ENCODE data around the gene CRY2.

Gene CRY2

DNA sequence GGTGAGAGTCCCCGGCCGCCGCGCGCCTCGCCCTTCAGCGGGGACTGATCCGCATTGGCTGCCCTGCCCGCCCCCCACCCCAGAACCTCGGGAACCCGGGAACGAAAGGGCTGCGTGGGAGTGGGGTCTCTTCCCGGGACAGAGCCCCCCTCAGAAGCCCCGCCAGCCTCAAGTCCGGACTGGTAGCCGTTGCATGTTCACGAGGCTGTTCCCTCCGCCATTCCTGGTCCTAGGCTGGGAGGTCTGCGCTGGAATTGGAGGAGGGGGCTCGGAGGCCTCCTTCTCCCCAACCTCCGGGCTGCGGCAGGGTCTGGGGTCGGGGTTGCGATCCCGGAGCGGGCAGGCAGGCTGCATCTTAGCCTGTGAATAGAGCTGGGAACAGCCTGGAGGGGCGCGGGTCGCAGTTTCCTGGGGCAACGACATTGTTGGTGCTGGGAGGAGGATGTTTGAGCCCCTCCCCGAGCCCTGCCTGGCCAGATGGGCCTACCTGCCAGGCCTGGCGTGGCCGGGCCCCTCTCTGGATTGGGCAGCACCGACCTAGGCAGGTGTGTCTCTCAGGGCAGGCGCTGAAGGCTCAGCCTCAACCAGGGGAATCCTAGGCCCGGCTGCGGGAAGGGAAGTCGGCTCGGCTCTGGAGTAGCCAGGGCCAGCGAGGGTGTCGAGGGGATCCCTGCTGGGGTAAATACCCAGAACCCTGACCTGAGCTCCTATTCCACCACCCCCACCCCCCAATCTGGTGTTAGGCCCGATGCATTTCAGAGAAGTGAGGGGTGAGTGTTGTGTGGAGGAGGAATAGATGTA is 38.8 kb downstream of the CRY2 start:
- H3K4me3 ChIP-seq (ENCODE audit: low read depth, low read length): peak overlapping the region; percentile 27
- TF ChIP-seq, protein P1, sequence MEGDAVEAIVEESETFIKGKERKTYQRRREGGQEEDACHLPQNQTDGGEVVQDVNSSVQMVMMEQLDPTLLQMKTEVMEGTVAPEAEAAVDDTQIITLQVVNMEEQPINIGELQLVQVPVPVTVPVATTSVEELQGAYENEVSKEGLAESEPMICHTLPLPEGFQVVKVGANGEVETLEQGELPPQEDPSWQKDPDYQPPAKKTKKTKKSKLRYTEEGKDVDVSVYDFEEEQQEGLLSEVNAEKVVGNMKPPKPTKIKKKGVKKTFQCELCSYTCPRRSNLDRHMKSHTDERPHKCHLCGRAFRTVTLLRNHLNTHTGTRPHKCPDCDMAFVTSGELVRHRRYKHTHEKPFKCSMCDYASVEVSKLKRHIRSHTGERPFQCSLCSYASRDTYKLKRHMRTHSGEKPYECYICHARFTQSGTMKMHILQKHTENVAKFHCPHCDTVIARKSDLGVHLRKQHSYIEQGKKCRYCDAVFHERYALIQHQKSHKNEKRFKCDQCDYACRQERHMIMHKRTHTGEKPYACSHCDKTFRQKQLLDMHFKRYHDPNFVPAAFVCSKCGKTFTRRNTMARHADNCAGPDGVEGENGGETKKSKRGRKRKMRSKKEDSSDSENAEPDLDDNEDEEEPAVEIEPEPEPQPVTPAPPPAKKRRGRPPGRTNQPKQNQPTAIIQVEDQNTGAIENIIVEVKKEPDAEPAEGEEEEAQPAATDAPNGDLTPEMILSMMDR (IDR thresholded peaks at IDR 0.05; ENCODE audit: borderline replicate concordance, insufficient read depth, low read depth, low read length): no peak

DNA sequence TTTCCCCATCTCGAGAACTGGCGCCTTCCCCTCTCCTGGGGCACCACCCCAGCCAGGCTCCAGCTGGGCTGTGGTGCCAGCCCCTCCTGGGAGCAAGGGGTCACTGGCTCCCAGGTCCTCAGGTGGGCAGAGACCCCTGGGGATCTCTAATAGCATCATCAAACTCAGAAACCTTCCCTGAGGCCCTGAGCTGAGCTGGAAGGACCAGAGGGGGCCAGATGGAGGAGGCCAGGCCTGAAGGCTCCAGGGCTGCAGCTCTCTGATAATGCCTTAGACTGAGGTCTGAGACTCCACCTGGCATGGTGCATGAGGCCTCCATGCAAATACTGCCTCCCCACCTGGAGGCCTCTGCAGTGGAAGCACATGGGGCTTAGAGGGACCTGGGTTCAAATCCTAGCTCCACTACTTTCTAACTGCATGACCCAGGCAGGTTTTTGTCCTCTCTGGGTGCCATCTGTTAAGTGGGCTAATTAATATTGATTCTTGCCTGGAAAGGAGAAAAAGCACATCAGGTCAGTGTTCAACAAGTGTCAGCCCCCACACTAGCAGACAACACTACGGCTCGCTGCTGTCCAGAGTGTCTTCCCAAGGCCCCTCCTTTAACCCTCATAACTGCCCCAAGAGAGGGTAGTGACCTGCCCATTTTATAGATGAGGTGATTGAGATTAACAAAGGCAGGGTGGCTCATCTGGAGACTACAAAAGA is 39.7 kb downstream of the CRY2 start:
- H3K4me3 ChIP-seq (ENCODE audit: low read depth, low read length): no peak overlapping the region
- TF ChIP-seq, protein P1 (IDR thresholded peaks at IDR 0.05; ENCODE audit: borderline replicate concordance, insufficient read depth, low read depth, low read length): no peak

DNA sequence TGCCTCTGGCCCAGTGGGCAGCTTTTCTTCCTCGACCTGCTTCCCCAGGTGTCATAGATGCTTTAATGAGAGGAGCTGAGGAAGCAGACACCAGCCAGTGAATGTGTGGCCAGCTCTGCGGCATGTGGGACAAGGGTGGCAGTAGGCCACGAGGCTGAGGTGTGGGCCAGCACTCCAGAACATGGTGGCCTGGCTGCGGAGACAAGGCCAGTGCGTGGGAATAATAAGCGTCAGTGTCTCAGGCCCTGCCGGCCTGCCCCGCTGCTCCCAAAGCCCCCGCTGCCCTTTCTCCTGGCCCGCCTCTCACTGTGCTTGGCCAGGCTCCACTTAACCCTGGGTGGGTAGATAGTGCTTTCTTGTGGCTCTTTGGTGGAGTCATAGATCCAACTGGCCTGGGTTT is 40.3 kb downstream of the CRY2 start:
- TF ChIP-seq, protein P1 (IDR thresholded peaks at IDR 0.05; ENCODE audit: borderline replicate concordance, insufficient read depth, low read depth, low read length): no peak
- no peak overlapping the region for H3K4me3 ChIP-seq (ENCODE audit: low read depth, low read length)

DNA sequence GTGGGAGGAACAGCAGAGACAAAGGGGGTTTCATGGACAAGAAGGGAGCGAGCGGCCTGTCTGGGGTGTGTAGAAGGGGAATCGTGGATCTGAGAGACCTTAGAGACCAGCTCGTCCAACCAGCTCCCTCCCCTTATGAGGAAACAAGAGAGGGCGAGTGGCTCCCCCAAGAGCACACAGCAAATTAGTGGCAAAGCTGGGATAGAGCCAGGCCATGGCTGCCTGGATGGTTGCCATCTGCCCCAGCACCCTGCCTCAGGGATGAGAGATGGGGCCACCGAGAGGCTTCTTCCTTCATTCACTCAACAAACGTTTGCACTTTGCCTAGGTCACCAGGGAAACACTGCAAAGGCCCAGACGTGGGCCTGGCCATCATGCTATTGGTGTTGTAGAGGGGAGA is 42.3 kb downstream of the CRY2 start:
- no peak overlapping the region for H3K4me3 ChIP-seq (ENCODE audit: low read depth, low read length)
- TF ChIP-seq, protein P1 (IDR thresholded peaks at IDR 0.05; ENCODE audit: borderline replicate concordance, insufficient read depth, low read depth, low read length): no peak

DNA sequence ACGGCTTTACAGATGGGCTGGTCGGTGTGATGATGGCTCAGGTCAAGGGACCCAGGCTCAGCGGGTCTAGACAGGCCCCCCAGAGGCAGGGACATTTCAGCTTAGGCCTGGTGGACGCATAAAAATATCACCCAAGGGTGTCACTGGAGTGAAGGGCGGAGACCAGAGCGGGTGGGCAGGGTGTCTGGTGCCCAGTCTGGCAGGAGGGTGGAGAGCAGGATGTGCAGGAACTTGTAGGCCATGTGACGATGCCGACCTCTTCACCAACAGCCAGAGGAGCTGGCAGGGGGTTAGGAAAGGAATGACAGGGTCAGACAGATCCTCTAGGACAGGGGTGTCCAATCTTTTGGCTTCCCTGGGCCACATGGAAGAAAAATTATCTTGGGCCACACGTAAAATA is 42.7 kb downstream of the CRY2 start:
- TF ChIP-seq, protein P1 (IDR thresholded peaks at IDR 0.05; ENCODE audit: borderline replicate concordance, insufficient read depth, low read depth, low read length): no peak
- H3K4me3 ChIP-seq (ENCODE audit: low read depth, low read length): no peak overlapping the region

DNA sequence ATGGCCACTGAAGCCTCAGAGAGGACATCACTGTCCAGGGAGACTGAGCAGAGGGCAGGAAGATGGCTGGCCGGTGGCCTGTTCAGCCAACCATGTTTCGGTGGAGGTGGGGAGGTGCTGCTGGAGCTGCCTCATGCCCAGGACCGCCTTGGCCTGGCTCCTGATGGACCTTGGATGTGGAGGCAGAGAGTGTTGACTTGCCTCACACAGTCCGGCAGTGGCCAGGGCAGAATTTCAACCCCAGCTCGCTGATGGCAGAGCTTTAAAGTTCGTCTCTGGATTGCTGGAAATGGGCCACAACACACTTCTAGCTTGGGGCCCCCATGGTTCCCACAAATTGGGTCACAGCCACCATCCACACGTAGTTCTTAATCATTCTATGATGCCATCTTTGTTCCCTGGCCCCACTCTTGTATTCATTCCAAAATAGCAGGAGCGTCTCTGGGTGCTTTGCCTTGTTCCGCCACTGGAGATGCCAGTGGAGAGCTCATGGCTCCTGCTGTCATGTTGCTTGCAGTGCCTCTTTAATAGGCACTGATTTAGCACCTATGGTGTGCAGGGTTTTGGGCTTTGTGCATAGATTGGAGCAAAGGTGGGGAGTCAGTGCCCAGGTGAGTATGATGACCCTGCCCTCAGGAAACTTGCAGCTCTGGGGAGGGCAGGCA is 43.7 kb downstream of the CRY2 start:
- TF ChIP-seq, protein P1 (IDR thresholded peaks at IDR 0.05; ENCODE audit: borderline replicate concordance, insufficient read depth, low read depth, low read length): no peak
- H3K4me3 ChIP-seq (ENCODE audit: low read depth, low read length): no peak overlapping the region
